ENCODE results near the gene IL17B.

GRCh38 chr5:149337736-149338135 is 41.4 kb downstream of the IL17B start:
- TF ChIP-seq CTCF (IDR thresholded peaks at IDR 0.05; ENCODE audit: low read length) (no peak), EZH2 (IDR thresholded peaks at IDR 0.05; ENCODE audit: borderline replicate concordance, low read length) (no peak)
